IMR-90 (cell line): ENCODE measurements around the gene UBE2E2. TPM values are rescaled to one million over a fixed set of nuclear protein-coding genes. Genes with fewer than 3 reads are reported as not detected.
A peak's percentile ranks its signal among the peaks of the same experiment; 100 is the strongest.

ENCODE experiments used
- ATAC-seq: fragments of 200-7000 bp; cut with Tn5 transposase; 2 replicates; pipeline ENCODE4 v1.9.1; 2020; ENCODE audit warnings: low read depth, mild to moderate bottlenecking, moderate library complexity
- BruUV-seq: library from RNA; stranded (reverse); fragments of 400-500 nt; replicated peaks from 2 replicates; lab custom pipeline; 2021; lab: Mats Ljungman, UMichigan
- CTCF ChIA-PET: fragments of 300-600 bp; formaldehyde crosslinking; extraction: SDS; loops from one replicate; lab custom pipeline; 2021; ENCODE audit warnings: antibody characterized with exemption; lab: Yijun Ruan, JAX
- POLR2A ChIA-PET: fragments of 300-600 bp; sonication (Branson Sonifier 250); formaldehyde crosslinking; loops from one replicate; lab custom pipeline; 2022; ENCODE audit warnings: antibody characterized with exemption; ENCODE audit not compliant: unreplicated experiment; lab: Charles Lee
- DNase-seq: peaks from one replicate; pipeline ENCODE4 v3.0.0; 2013
- H2AFZ ChIP-seq: replicated peaks from 2 replicates; pipeline ENCODE3; 2013; ENCODE audit warnings: low read length, mild to moderate bottlenecking; ENCODE audit not compliant: poor library complexity
- H2AK5ac ChIP-seq: 2 replicates; pipeline ENCODE4 v1.6.1; 2013; ENCODE audit warnings: low read depth, low read length, inconsistent platforms
- H2AK9ac ChIP-seq: replicated peaks from 2 replicates; pipeline ENCODE3; 2013; ENCODE audit warnings: mild to moderate bottlenecking, low read depth, low read length, moderate library complexity; ENCODE audit not compliant: poor library complexity
- H2BK120ac ChIP-seq: 2 replicates; pipeline ENCODE4 v1.6.1; 2013; ENCODE audit warnings: low read depth, low read length, inconsistent platforms
- H2BK15ac ChIP-seq: 3 replicates; pipeline ENCODE4 v1.6.1; 2013; ENCODE audit warnings: low read depth, low read length, inconsistent platforms
- H2BK20ac ChIP-seq: 2 replicates; pipeline ENCODE4 v1.6.1; 2013; ENCODE audit warnings: low read depth, mild to moderate bottlenecking, inconsistent platforms, low read length, moderate library complexity
- H2BK5ac ChIP-seq: 2 replicates; pipeline ENCODE4 v1.6.1; 2013; ENCODE audit warnings: mild to moderate bottlenecking, low read depth, low read length, inconsistent platforms; ENCODE audit not compliant: poor library complexity, severe bottlenecking
- H3K14ac ChIP-seq: replicated peaks from 2 replicates; pipeline ENCODE4 v1.6.1; 2013; ENCODE audit warnings: low read depth, low read length, inconsistent platforms
- H3K18ac ChIP-seq: 2 replicates; pipeline ENCODE4 v1.6.1; 2013; ENCODE audit warnings: low read depth, low read length, control low read depth
- H3K23ac ChIP-seq: 2 replicates; pipeline ENCODE4 v1.6.1; 2013; ENCODE audit warnings: low read depth, low read length, inconsistent platforms
- H3K27ac ChIP-seq: 2 replicates; pipeline ENCODE4 v1.5.1; 2013; ENCODE audit warnings: mild to moderate bottlenecking, control low read depth, low read length; ENCODE audit not compliant: insufficient read depth
- H3K27me3 ChIP-seq: 2 replicates; pipeline ENCODE4 v1.6.1; 2013; ENCODE audit warnings: low read length; ENCODE audit not compliant: control insufficient read depth, insufficient read depth
- H3K36me3 ChIP-seq: 2 replicates; pipeline ENCODE4 v1.6.1; 2013; ENCODE audit warnings: low read length, mixed read lengths; ENCODE audit not compliant: control insufficient read depth, insufficient read depth
- H3K4ac ChIP-seq: 2 replicates; pipeline ENCODE4 v1.6.1; 2013; ENCODE audit warnings: low read depth, low read length, inconsistent platforms
- H3K4me1 ChIP-seq: 2 replicates; pipeline ENCODE4 v1.6.1; 2013; ENCODE audit warnings: low read length, mixed read lengths; ENCODE audit not compliant: control insufficient read depth, insufficient read depth
- H3K4me2 ChIP-seq: 2 replicates; pipeline ENCODE4 v1.6.1; 2013; ENCODE audit warnings: low read depth, mild to moderate bottlenecking, control low read depth, low read length, moderate library complexity
- H3K4me3 ChIP-seq: 2 replicates; pipeline ENCODE4 v1.5.1; 2013; ENCODE audit warnings: low read depth, mild to moderate bottlenecking, control low read depth, low read length, moderate library complexity; ENCODE audit not compliant: insufficient read depth
- H3K56ac ChIP-seq: 2 replicates; pipeline ENCODE4 v1.6.1; 2013; ENCODE audit warnings: low read length, inconsistent platforms; ENCODE audit not compliant: insufficient read depth; ENCODE audit errors: extremely low read depth
- H3K79me1 ChIP-seq, 2 experiments: 2 replicates each; pipeline ENCODE4 v1.6.1; 2013; ENCODE audit warnings: low read length in 2 of 2, inconsistent platforms in 1 of 2, low read depth in 1 of 2
- H3K9ac ChIP-seq: 2 replicates; pipeline ENCODE4 v1.6.1; 2013; ENCODE audit warnings: low read depth, low read length, control low read depth
- H3K9me1 ChIP-seq: 2 replicates; pipeline ENCODE4 v1.6.1; 2013; ENCODE audit warnings: low read length, inconsistent platforms; ENCODE audit not compliant: insufficient read depth
- H3K9me3 ChIP-seq: 2 replicates; pipeline ENCODE4 v1.6.1; 2013; ENCODE audit warnings: low read length; ENCODE audit not compliant: control insufficient read depth, insufficient read depth
- H4K20me1 ChIP-seq: 2 replicates; pipeline ENCODE4 v1.6.1; 2013; ENCODE audit warnings: low read length, inconsistent platforms; ENCODE audit not compliant: insufficient read depth
- H4K5ac ChIP-seq: 2 replicates; pipeline ENCODE4 v1.6.1; 2013; ENCODE audit warnings: mild to moderate bottlenecking, low read depth, low read length, control low read depth
- H4K8ac ChIP-seq, 2 experiments: 2 replicates each; pipeline ENCODE4 v1.6.1; 2013; ENCODE audit warnings: low read depth in 2 of 2, low read length in 2 of 2, control low read depth in 1 of 2, inconsistent platforms in 1 of 2
- H4K91ac ChIP-seq: 2 replicates; pipeline ENCODE4 v1.6.1; 2013; ENCODE audit warnings: low read depth, low read length, inconsistent platforms; ENCODE audit not compliant: insufficient read depth
- CHD1 ChIP-seq: IDR thresholded peaks from 2 replicates; pipeline ENCODE4 v1.6.1; 2012; ENCODE audit warnings: low read depth, low read length, improper control_type of control experiment
- MAFK ChIP-seq: IDR thresholded peaks from 2 replicates; pipeline ENCODE4 v1.6.1; 2012; ENCODE audit warnings: low read depth, low read length, improper control_type of control experiment
- MAZ ChIP-seq: IDR thresholded peaks from 2 replicates; pipeline ENCODE4 v1.6.1; 2012; ENCODE audit warnings: low read depth, mild to moderate bottlenecking, low read length, improper control_type of control experiment, moderate library complexity, borderline replicate concordance
- RAD21 ChIP-seq: IDR thresholded peaks from 2 replicates; pipeline ENCODE4 v1.6.1; 2012; ENCODE audit warnings: low read length, improper control_type of control experiment
- RFX5 ChIP-seq: IDR thresholded peaks from 2 replicates; pipeline ENCODE4 v1.8.0; 2012; ENCODE audit warnings: low read depth, mild to moderate bottlenecking, low read length, moderate library complexity
- SMC3 ChIP-seq: fragments of 150-350 bp; IDR thresholded peaks from 2 replicates; pipeline ENCODE4 v1.6.1; 2016; ENCODE audit warnings: low read depth, mild to moderate bottlenecking, antibody characterized with exemption, low read length, moderate library complexity
- WGBS, 2 experiments: methylation state at CpG; one replicate each; pipeline versions ENCODE4 v1.1.5 to v1.1.7; 2013; ENCODE audit warnings: missing lambda C conversion rate in 2 of 2; ENCODE audit not compliant: insufficient read length in 1 of 2; ENCODE audit errors: extremely low coverage in 2 of 2; 5-methylcytosine and 5-hydroxymethylcytosine counted together
- dilution Hi-C: fragments of 300-500 bp; cut with HindIII; formaldehyde crosslinking; loops from one replicate; pipeline ENCODE4 v1.14.3; 2018; ENCODE audit warnings: low sequenced_read_pairs; ENCODE audit not compliant: unreplicated experiment
- in situ Hi-C: fragments of 300-500 bp; cut with MboI; formaldehyde crosslinking; loops from 3 replicates; pipeline ENCODE4 v1.14.3; 2019; ENCODE audit warnings: low sequenced_read_pairs, inconsistent platforms, mixed read lengths
- intact Hi-C: fragments of 100-400 bp; cut with micrococcal nuclease; formaldehyde crosslinking; loops from 2 replicates; pipeline ENCODE4 v1.10.0; 2022
- polyA plus RNA-seq, 3 experiments: library from polyadenylated mRNA; depleted of rRNA; stranded (reverse); fragments of >200 nt; gene quantifications; 2 replicates each; pipeline ENCODE4 v1.2.3, GENCODE V29; 2012; ENCODE audit warnings: low replicate concordance in 1 of 3
- total RNA-seq: library from RNA; depleted of rRNA; stranded (reverse); fragments of >200 nt; gene quantifications from 2 replicates; pipeline ENCODE4 v1.2.3, GENCODE V29; 2012
- TF ChIP-seq, protein P1 (sequence below): fragments of 150-350 bp; IDR thresholded peaks from 2 replicates; pipeline ENCODE4 v1.6.1; 2017; ENCODE audit warnings: mild to moderate bottlenecking, antibody characterized with exemption, low read length, low read depth

The UBE2E2 gene
- total and polyA plus RNA-seq, 2 of the 4 experiments (the other 2 are of a cell fraction) = 18.6 to 32.7 TPM

DNA sequence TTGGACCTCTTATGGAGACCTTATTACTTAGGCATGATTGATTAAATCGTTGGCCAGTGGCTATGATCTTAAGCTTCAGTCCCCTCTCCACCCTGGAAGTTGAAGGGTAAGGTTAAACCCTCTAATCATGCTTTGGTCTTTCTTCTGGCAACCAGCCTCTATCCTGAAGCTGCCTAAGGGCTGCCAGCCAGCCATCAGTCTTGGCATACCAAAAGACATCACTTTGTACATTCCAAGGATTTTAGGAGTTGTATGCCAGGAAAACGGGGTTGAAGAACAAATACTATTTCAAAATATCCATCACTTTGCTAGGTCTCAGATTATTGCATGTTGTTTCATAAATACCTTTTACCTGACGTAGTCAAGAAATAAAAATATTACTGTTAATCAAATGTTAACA lies 28.9 kb downstream of the UBE2E2 start:
- Histone ChIP-seq H3K14ac (no peak overlapping the region), H3K4ac (no peak overlapping the region), H2BK20ac (no peak overlapping the region), H3K27me3 (no peaks in the 10 kb centered on the region), H2BK5ac (no peak overlapping the region), H4K20me1 (peaks cover 12% of the 10 kb centered on the region; the same call in 1 of the 2 replicates), H2BK120ac (no peak overlapping the region), H3K56ac (no peak overlapping the region), H3K4me2 (no peak overlapping the region), H3K4me1 (peaks cover 6% of the 10 kb centered on the region), H3K23ac (no peak overlapping the region), H3K9me1 (no peaks in the 10 kb centered on the region; the same call in 1 of the 2 replicates), H4K8ac (no peak overlapping the region), H3K27ac (no peak overlapping the region), H3K4me3 (no peak overlapping the region), H3K18ac (no peak overlapping the region), H3K36me3 (no peaks in the 10 kb centered on the region), H4K91ac (no peak overlapping the region), H2BK15ac (no peak overlapping the region), H3K79me1 (peaks cover 29 to 30% of the 10 kb centered on the region in 2 experiments; a peak in 3 of 4 replicates), H2AK9ac (peak overlapping the region; percentile 3), H2AK5ac (no peak overlapping the region), H2AFZ (no peak overlapping the region), H3K9me3 (no peaks in the 10 kb centered on the region), H3K9ac (no peak overlapping the region), H4K5ac (no peak overlapping the region)
- dilution Hi-C loops (no loop called here), intact Hi-C loops (no loop called here), in situ Hi-C loops (no loop called here)
- WGBS, 2 experiments = no CpG with 5 or more reads among the region's 3 CpGs
- DNase-seq (no peak), ATAC-seq (no peak)
- ChIA-PET POLR2A (no interaction called here), CTCF (no interaction called here)
- TF ChIP-seq RAD21 = no peak
- no peak for TF ChIP-seq CHD1
- no peak for TF ChIP-seq SMC3
- TF ChIP-seq RFX5 = no peak
- TF ChIP-seq, protein P1, sequence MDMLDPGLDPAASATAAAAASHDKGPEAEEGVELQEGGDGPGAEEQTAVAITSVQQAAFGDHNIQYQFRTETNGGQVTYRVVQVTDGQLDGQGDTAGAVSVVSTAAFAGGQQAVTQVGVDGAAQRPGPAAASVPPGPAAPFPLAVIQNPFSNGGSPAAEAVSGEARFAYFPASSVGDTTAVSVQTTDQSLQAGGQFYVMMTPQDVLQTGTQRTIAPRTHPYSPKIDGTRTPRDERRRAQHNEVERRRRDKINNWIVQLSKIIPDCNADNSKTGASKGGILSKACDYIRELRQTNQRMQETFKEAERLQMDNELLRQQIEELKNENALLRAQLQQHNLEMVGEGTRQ = no peak
- no peak for TF ChIP-seq MAFK
- TF ChIP-seq MAZ = no peak
- no TSS peak for BruUV-seq
